Measurements from ENCODE around the gene CCNE1.
A peak's percentile ranks its signal among the peaks of the same experiment; 100 is the strongest.

GRCh38 chr19:29844891-29845573, 33.2 kb downstream of the CCNE1 start:
- TF ChIP-seq, protein P1, sequence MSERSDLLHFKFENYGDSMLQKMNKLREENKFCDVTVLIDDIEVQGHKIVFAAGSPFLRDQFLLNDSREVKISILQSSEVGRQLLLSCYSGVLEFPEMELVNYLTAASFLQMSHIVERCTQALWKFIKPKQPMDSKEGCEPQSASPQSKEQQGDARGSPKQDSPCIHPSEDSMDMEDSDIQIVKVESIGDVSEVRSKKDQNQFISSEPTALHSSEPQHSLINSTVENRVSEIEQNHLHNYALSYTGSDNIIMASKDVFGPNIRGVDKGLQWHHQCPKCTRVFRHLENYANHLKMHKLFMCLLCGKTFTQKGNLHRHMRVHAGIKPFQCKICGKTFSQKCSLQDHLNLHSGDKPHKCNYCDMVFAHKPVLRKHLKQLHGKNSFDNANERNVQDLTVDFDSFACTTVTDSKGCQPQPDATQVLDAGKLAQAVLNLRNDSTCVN (CRISPR knock-in tag; IDR thresholded peaks at IDR 0.05; ENCODE audit: borderline replicate concordance): peak; percentile 21; the same call in 1 of the 2 replicates
- TF ChIP-seq RNF2 (conservative IDR thresholded peaks at IDR 0.05; ENCODE audit: low read depth) (peak; percentile 39; the same call in 1 of the 2 replicates), ZFP37 (CRISPR knock-in tag; IDR thresholded peaks at IDR 0.05; ENCODE audit: borderline replicate concordance) (no peak; the same call in 1 of the 2 replicates), CBFB (CRISPR knock-in tag; IDR thresholded peaks at IDR 0.05) (no peak), SMAD3 (CRISPR knock-in tag; IDR thresholded peaks at IDR 0.05) (no peak), JUNB (CRISPR knock-in tag; IDR thresholded peaks at IDR 0.05; ENCODE audit: borderline replicate concordance) (no peak), YY1 (IDR thresholded peaks at IDR 0.05; ENCODE audit: insufficient read depth, insufficient replicate concordance, low read depth, low read length) (no peak), ZBTB42 (CRISPR knock-in tag; IDR thresholded peaks at IDR 0.05) (0 out of 2 replicates have a peak, but pooled peaks have one; percentile 33)
- TF ChIP-seq, protein P2, sequence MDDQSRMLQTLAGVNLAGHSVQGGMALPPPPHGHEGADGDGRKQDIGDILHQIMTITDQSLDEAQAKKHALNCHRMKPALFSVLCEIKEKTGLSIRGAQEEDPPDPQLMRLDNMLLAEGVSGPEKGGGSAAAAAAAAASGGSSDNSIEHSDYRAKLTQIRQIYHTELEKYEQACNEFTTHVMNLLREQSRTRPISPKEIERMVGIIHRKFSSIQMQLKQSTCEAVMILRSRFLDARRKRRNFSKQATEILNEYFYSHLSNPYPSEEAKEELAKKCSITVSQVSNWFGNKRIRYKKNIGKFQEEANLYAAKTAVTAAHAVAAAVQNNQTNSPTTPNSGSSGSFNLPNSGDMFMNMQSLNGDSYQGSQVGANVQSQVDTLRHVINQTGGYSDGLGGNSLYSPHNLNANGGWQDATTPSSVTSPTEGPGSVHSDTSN (CRISPR knock-in tag; IDR thresholded peaks at IDR 0.05; ENCODE audit: borderline replicate concordance): no peak
